GM12864 (cell line): ENCODE results near the gene SNHG17.
"Not testable (repeated sequence)": the region's sequence is repeated elsewhere in the genome, so short reads cannot be mapped to it uniquely, and the experiment has no call there.

ENCODE experiments used
- DNase-seq: peaks from one replicate; pipeline ENCODE4 v3.0.0-alpha.2; 2011; ENCODE audit warnings: low read depth
- H3K4me3 ChIP-seq: 2 replicates; pipeline ENCODE4 v1.5.1; 2011; ENCODE audit warnings: mild to moderate bottlenecking, low read depth, low read length, control low read depth
- CTCF ChIP-seq: IDR thresholded peaks from 2 replicates; pipeline ENCODE4 v1.5.1; 2011; ENCODE audit warnings: low read depth, mild to moderate bottlenecking, moderate library complexity, low read length, control low read depth, inconsistent platforms; ENCODE audit errors: missing control alignments

The SNHG17 gene

GRCh38 chr20:38392356-38392755 lies 42.8 kb downstream of the SNHG17 start:
- DNase-seq: no peak
- H3K4me3 ChIP-seq: no peak overlapping the region
- no peak for TF ChIP-seq CTCF

GRCh38 chr20:38387953-38388352 lies 47.2 kb downstream of the SNHG17 start:
- TF ChIP-seq CTCF: no peak
- H3K4me3 ChIP-seq: no peak overlapping the region
- DNase-seq: no peak

- DNase-seq: no peak
- no peak for TF ChIP-seq CTCF
- no peak overlapping the region for H3K4me3 ChIP-seq
Observed at GRCh38 chr20:38386851-38387250, 48.3 kb downstream of the SNHG17 start.

- TF ChIP-seq CTCF: no peak
- no peak for DNase-seq
- no peak overlapping the region for H3K4me3 ChIP-seq
Observed at GRCh38 chr20:38386004-38386403, 49.1 kb downstream of the SNHG17 start.

- no peak for TF ChIP-seq CTCF
- DNase-seq: no peak
- H3K4me3 ChIP-seq: no peak overlapping the region
Observed at GRCh38 chr20:38383147-38383546, 52.0 kb downstream of the SNHG17 start.

- not testable (repeated sequence) for DNase-seq, H3K4me3 ChIP-seq
Observed at GRCh38 chr20:38377838-38378237, 57.3 kb downstream of the SNHG17 start.

- no peak for DNase-seq
- no peak for TF ChIP-seq CTCF
Observed at GRCh38 chr20:38377039-38377685, 58.0 kb downstream of the SNHG17 start.

More at GRCh38 chr20:38377039-38377685, 58.0 kb downstream of the SNHG17 start:
- H3K4me3 ChIP-seq: no peak overlapping the region
